Measurements from ENCODE around the gene FRMD1.

The FRMD1 gene

DNA sequence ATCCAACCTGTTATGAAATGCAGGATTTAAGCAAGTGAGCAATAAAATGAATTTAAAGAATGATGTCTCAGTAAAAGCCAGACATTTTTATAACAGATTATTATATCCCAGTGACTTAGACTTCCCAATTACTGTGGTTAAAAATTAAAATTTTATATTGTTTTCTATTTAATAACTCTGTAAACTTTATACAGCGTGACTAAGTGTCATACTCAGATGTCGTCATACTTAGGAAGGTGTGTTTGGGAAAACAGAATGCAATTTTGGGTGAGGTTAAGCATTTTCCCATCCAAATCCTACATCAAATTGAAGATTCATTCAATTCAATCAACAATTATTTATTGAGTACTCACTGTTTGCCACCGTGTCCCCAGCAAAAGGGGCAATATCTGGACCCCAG, 31.4 kb upstream of the FRMD1 start:
- DNase-seq: no peak

DNA sequence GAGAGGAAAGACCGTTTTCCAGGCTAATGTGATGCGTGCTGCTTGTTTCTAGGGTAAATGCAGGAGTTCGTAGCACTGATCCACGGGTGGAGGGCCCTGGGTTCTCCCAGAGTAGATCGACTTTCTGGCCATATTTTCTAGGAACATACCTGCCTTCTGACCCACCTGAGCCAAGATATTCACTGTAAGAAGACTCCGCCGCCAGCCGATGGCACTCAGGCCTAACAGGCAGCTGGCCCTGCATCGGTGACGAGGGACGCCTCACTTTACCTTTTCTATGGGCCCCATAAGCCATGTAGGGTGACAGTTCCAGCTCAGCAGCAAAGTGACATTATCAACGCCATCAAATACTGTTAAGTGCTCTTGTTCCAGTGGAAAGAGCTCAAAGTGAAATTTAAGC, 30.2 kb upstream of the FRMD1 start:
- DNase-seq: no peak

DNA sequence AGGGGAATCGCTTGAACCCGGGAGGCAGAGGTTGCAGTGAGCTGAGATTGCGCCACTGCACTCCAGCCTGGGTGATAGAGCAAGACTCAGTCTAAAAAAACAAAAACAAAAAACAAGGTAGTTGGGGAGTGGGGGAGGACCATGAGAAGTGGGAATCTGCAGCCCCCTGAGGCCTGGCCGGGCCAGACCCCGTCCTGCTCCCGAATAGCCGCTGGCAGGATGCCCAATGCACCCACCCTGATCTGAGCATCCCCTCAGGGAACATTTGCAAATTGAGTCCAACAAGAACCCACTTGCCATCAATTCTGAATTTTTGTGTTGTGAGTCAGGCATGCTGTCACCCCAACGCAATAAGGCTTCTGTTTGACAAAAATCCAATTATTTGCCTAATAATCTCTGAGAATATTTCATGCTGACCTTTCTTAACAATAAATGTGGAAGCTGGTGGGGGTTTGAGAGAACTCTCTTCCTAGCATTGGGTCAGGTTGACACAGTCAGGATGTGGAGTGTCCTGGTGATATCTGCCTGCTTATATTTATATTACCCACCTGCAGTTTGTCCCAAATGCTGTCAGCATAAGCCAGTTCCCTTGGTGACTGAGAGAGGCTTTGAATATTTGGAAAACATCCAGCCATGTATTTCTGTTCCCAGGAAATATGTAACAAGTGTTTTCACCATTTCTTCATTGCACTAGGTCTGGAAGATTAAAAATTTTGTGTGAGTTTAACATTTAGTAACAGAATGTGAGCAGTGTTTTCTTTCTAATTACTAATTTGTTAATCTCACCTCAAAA, 28.4 kb upstream of the FRMD1 start:
- no peak for DNase-seq

DNA sequence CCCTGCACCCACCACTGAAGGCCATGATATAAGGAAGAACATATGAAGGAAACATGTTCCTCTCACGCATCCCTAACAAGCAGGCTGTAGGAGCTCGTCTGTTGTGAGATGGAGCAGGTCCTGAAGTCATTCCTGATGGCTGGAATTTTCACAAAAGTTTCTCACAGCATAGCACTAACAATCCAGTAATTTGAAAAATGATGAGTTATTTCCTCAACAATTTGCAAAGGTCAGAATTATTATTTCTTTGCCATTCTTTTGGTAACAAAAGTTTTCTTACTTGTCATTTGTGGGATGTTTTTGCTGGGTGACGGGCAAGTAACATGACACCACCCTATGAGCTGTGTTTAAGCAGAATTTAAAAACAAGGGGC, 27.6 kb upstream of the FRMD1 start:
- no peak for DNase-seq

DNA sequence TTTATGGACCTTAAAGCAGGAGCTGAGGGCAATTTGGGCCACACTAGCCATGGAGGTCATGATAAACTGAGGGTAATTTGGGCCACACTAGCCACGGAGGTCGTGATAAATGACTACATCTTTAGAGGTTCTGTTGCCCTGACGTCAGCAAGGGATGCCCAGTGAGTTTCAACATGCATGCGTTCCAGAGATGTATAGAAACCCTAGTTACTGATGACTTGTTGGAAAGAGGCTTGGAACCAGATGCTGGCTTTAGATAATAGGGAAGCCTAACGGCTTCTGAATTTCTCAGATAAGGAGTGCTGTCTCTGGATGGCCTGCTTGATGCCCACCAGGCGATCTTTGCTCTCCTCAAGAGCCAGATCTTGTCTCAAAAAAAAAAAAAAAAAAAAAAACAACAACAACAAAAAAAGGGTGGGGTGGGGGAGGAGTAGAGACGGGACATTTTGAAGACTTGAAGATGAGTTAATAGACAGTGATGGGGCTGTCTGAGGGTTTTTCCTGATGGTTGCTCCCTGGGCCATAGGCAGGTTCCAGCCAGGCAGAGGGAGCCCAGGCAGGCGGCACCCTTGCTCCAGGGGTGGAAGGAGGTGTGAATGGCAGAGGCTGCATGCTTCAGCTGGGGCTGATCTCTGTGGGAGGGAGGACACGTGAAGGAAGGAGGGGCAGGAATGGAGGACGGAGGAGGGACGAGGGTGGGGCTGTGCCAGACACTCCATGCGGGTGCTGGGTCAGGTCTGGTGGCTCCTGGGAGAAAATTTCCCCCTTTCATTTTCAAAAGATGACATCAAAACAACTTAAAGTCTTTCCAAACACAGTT, 27.0 kb upstream of the FRMD1 start:
- no peak for DNase-seq

DNA sequence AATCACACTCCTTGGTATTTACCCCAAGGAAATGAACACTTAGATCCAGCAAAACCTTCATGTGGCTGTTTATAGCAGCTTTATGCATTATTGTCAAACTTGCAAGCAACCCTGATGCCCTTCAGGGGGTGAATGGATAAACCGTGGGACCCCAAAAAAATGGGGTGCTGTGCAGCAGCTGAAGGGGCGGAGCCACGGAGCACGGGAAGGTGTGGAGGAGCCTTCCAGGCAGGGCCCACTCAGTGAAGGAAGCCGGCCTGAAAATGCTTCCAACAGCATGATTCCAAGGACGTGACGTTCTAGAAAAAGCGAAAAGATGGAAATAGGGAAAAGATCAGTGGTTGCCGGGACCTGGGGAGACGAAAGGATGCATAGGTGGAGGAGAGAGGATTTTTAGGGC, 25.6 kb upstream of the FRMD1 start:
- no peak for DNase-seq

DNA sequence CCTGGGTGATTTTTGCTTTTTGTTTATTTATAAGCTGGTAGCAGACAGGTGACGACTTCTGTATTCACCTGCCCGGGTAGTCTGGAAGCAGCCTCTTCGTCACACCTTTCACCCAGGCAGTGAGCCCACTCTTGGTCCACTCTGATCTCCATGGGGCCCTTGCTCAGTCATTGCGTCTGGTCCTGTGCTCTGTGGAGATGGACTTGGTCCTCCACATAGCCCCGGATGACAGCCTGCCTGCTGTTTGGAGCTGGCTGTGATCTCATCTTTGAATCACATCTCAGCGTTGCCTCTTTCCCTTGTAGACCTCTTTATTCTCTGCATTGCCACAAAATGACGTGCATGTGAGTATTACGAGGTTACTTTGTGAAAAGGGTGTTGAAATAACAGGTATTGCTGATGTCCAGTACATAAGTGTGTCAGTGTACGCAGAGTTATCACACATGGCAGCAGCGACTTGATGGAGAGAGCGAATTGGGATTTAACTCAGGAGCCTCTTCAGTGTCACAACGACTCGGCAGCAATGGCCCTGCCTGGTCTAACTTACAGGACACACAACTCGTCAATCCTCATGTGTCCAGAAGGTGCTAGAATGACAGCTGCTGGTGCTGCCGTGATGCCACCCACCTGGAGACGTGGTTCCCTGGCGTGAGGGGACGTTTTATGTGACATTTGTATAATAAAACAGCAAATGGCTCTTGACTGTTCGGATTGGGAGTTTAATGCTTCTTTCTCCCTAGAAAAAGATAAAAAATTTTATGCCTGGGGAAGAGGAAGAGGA, 24.2 kb upstream of the FRMD1 start:
- no peak for DNase-seq

DNA sequence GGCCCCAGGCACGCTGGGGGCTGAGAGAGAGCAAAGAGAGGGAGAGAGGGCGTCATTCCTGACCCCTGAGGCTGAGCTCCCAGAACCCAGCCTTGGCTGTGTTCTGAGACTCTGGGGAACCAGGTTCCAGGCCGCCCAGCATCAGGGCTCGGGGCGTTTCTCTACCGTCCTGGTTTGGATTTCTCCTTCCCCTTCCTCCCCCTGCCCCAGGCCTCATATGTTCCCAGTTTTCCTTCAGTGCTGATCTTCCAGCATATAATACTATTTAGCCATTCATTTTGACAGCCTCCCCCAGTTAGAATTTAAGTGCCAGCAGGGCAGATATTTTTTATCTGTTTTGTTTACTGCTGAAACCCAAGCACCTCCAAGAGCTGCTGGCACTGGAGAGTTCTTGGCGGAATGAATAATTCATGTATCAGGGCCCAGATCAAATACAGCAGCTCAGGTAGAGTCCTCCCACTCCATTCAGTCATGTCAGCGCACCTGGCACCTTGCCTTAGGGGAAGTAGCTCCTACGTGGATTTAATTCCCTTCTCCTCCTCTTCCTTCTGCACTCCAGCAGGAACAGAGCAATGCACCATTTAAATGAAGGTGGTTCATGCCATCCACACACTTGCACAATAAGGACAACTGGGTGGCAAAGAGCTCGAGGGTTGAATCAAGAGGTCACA, 23.4 kb upstream of the FRMD1 start:
- DNase-seq: no peak

DNA sequence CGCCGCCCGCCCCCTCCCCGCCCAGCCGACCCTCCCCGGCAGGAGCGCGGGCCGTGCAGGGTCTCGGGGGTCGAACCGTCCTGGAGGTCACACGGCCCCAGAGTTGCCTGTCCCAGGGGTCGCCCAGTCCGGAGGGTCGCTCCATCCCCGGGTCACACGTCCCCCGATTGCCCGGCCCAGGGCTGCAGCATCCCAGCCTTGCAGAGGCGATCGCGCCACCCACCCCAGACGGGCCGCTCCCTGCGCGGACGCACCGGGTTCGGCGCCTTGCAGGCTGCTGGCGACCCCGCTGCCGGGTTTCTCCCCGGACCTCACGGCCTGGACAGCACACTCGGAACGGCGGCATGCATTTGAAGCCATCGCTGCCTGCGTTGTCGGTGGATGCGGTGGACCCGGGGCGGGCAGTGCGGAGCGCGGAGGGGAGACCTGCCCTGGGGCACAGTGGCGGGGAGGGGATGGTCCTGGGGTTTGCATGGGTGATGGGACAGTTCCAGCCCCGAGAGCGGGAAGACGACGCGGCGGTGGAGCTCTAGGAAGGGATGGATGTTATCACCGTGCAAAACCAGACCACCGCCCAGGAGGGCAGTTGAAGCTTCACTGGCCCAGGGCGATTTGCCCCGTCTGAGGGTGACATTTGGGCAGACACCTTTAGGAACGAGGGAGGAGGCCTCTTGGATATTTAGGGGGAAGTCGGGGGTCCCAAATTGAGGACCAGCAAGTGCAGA, 22.7 kb upstream of the FRMD1 start:
- no peak for DNase-seq

DNA sequence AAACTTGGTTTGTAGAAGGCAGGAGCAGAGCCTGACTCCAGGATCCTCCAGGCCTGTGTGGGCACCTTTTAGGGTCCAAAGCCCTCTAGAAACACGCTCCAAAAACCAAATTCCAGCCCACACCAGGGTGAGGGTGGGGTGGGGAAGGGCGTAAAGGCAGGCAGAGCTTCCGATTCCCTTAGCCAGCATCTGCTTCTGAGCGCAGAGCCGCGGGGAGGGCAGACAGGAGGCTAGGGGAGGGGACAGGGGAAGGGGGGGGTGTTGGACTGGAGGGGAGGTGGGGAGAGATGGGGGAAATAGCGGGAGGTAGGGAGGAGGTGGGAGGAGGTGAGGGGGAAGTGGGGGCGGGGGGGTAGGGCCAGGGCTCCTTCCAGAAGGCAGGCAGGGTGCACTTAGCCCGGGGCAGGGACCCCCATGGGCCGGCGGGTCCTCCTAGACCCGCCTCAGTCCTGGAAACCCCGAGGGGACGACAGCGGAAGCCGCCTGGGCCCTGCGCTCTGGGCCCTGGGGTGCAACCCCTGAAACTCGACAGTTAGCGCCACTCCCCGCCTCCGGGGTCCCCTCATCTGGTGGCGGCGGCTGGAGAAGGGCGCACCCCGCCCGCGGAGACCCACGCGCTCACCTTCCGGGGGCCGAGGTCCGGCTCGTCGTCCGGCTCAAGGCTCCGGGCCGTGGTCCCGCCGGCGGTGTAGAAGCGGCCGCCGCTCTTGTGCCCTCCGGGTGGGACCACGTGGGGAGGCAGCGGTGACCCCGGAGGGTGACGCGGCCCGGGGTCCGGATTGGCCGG, 22.0 kb upstream of the FRMD1 start:
- no peak for DNase-seq

DNA sequence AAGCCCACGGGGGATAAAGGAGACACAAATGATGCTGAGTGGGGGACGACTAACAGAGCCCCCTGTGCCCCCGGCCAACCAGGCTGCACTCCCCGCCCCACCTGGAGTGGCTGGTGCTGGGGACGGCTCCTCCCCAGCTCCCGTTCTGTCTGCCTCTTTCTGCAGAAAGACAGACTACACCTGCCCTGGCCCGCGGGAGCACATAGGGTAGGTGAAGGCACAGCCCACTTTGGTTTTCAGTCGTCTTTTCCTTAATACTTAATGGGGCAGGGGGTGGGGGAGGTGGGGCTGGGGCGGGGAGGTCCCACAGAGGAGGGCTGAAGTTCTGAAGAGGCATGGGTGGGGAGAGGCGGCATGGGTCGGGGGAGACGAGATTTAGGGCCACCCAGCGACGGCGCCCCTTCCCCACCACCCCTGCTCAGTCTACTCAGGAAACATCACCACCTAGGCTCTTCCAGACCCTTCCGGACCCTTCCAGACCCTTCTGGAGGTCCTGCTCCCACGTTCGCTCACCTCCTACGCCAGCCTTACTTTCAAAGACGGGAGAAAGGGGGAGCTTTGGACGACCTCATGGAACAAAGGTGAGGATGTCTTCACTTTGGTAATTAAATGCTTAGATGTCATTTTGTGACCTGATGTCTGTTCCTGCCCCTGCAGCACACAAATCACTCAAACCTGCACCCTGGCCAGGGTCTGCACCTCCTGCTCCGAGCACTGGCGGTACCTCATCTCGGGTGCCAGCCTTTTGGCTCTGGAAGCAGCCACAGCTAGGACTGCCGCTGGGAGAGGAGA, 21.2 kb upstream of the FRMD1 start:
- no peak for DNase-seq

DNA sequence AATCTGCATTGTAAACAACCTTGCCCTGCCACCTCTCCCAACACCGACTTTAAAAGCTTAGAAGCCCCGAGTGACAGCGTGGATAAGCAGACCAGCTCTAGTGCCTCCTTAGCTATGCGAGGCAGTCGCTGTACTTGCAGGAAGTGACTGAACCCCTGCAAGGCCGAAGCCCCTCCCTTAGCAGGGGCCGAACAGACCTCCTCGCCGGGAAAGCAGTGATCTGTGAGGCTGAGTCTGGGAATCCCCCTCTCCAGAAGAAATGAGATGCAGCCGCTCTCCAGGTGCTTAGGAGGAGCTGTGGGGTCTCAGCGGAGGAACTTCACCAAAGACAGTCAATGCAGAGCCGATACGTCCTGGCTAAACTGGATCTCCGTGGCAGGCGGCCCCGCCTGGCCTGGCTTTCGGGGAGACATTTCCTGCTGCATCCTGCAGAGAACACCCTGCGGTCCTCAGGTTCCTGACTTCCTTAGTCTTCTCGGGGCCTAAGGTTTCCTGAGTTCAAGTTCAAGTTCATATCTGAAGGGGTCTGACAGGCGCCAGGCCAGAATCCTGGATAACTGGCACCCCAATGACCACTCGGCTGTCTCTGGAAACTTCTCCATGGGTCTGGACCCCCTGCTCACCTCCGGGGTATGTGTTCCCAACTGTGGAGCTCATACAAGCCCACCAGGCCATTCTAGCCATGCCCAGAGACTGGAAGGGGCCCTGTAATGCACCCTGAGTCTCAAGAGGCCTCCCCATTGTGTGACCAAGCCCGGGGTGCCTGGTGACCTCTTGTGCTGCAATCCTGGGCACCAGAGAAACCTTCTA, 20.4 kb upstream of the FRMD1 start:
- DNase-seq: no peak

DNA sequence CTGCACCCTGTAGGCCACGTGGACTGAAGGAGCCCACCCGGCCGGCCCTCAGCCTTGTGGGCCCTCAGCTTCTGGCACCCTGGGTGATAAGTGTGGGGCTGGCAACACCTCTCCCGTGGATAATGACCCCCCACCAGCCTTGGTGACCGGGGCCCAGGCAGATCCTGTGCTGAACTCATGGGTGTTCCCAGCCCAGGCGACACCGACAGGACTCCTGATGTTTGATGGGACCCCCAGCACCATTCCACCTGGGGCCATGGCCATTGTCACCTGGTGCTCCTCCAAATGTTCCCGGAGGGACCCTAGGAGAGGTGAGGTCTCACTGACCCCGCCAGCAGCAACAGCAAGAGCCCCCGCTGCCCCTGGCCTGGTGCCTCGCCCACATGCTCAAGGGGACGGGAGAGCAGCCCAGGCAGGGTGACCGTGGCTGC, 19.4 kb upstream of the FRMD1 start:
- DNase-seq: no peak

DNA sequence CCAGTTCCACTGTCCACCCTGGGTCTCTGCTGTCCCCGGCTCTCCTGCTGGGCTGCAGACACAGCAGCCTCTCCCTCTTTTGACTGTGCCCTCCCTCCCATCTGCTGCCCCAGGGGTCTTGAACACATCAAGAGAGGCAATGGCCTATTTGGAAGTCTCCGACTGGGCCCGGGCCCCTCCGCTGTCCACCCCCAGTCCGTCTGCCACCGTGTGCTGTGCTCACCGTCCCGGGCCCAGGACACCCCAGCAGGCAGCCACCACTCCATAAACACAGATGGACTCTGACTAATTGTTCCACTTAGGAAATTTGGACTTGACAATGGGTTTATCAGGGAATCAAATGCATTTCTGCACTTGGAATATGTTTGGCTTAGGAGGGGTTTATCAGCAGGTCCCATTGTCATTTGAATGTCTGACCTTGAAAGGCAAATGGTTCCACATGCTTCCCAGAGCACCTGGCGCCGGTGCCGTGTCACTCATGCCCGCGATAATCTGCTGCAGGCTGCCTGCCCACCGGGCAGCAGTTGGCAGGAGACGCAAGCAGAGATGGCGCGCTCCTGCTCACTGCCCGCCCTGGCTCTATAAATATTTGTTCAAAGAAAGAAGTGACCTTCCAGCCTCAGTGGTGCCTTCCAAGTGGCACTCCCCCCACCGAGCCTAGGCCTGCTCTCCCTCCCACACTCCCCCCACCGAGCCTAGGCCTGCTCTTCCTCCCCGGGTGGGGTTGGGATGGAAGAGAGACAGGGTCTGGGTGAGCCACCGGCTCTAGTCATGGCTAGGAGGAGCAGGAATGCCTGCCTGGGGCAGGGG, 18.8 kb upstream of the FRMD1 start:
- DNase-seq: no peak

DNA sequence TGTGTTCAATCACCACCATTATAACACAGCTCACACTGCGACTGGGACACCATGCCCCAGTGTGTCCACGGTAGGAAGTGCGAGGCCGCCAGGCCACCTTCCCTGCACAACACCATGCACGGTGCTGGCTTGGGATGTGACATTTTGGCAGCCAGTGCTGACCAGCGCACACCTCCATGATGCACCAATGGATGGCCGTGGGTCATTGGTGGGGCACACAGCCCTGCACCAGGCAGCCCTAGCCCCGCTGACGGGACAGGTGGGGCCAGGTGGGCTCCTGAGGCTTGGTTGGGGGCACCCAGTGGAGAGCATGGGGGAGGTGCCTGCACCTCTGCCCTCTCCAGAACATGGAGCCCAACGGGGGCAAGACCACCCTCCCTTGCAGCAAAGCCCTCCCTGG, 18.2 kb upstream of the FRMD1 start:
- DNase-seq: no peak

DNA sequence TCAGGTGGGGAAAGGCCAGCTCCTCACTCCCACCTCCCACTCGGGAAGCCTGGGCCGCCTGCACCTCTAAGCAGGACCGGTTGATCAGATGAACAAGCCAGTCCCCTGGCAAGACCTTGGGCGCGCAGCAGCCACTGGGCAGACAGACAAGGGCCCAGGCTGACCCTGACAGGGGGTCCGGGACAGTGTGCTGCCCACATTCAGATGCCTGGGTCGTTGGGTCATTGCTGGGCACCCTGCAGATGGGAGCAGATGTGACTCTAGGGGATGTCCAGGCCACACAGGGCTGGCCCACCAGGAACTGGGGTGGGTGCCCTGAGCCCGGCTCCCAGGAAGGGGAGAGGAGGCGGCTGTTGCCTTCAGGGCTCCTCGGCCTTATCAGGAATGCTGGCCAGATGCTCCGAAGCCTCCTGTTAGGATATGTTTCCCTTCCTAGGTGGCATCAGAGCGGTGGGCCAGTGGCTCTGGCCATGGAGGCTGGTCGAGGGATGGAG, 17.3 kb upstream of the FRMD1 start:
- no peak for DNase-seq

DNA sequence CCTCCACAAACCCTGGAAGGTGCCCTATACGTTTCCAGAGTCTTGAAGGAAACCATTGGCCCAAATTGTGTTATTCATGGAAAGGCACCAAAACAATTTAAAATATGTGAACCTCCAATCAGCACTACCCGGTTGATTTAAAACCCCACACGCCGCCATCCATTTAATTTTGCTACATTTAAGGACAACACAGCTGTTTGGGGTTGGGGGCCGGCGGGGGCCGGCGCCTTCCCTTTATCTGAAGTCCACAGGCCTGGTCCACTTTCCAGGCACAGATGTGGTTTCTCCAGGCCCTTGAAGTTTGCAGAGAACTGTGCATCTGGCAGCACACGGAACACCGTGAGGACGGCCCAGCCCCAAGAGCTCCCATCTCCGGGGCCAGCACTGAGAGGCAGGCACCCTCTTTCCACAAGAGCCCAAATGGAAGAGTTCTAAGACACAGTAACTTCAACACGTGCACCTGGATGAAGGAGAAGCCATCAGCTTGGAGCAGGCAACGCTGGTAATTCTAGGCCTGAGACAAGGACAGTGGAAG, 16.8 kb upstream of the FRMD1 start:
- DNase-seq: no peak

DNA sequence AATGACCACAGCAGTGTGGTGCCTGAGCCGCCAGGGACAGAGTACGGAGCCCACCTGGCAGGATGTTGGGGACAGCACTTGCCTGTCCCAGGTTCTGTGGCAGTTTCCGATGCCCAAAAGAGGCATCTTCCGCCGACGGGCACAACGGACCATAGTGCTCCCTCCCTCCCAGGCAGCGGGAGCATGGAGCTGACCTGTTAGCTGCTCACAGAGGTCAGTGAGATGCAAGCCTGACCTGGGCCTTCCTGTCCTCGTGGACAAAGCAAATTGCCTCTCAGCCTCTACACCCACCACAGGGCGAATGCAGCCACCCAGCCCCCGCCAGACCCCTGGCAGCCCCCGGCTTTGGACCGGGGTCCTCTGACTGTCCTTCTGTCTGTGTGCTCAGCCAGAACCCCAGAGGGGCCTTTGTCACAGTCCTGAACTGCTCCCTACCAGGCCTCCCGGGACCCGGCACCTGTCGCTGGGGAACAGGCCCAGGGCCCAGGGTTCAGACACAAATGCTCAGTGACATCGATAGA, 16.2 kb upstream of the FRMD1 start:
- DNase-seq: no peak

Data from NK-92 treated with Interleukin-12 subunit alpha and Interleukin-12 subunit beta, amount 100 ng/mL, for 24 hours (cell line).